ENCODE results near the gene WNT3A.

The WNT3A gene

DNA sequence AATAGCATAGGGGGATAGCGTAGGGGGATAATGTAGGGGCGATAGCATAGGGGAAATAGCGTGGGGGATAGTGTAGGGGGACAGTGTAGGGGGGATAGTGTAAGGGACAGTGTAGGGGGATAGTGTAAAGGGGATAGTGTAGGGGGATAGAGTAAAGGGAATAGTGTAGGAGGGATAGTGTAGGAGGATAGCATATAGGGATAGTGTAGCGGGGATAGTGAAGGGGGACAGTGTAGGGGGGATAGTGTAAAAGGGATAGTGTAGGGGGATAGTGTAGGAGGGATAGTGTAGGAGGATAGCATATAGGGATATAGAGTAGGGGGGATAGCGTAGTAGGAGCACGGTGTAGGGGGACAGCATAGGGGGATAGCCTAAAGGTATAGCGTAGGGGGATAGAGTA is 61.6 kb downstream of the WNT3A start:
- no peak overlapping the region for H3K4me3 ChIP-seq (ENCODE audit: low read depth, low read length)
- TF ChIP-seq, protein P1, sequence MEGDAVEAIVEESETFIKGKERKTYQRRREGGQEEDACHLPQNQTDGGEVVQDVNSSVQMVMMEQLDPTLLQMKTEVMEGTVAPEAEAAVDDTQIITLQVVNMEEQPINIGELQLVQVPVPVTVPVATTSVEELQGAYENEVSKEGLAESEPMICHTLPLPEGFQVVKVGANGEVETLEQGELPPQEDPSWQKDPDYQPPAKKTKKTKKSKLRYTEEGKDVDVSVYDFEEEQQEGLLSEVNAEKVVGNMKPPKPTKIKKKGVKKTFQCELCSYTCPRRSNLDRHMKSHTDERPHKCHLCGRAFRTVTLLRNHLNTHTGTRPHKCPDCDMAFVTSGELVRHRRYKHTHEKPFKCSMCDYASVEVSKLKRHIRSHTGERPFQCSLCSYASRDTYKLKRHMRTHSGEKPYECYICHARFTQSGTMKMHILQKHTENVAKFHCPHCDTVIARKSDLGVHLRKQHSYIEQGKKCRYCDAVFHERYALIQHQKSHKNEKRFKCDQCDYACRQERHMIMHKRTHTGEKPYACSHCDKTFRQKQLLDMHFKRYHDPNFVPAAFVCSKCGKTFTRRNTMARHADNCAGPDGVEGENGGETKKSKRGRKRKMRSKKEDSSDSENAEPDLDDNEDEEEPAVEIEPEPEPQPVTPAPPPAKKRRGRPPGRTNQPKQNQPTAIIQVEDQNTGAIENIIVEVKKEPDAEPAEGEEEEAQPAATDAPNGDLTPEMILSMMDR (IDR thresholded peaks at IDR 0.05; ENCODE audit: insufficient read depth, low read length, missing control alignments): no peak
- CTCF ChIA-PET: no interaction called here
- DNase-seq (ENCODE audit: low read depth, low spot score): no peak
- POLR2A ChIA-PET: no interaction called here

DNA sequence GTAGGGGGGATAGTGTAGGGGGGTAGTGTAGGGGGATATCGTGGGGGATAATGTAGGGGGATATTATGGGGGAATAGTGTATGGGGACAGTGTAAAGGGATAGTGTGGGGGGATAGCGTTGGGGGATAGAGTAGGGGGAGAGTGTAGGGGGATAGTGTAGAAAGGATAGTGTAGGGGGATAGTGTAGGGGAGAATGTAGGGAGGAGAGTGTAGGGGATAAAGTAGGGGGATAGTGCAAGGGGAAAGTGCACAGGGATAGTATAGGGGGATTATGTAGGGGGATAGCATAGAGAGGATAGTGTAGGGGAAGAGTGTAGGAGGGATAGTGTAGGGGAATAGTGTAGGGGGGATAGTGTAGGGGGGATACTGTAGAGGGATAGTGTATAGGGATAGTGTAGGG is 63.4 kb downstream of the WNT3A start:
- no peak for DNase-seq (ENCODE audit: low read depth, low spot score)
- CTCF ChIA-PET: no interaction called here
- POLR2A ChIA-PET: no interaction called here
- no peak overlapping the region for H3K4me3 ChIP-seq (ENCODE audit: low read depth, low read length)
- TF ChIP-seq, protein P1 (IDR thresholded peaks at IDR 0.05; ENCODE audit: insufficient read depth, low read length, missing control alignments): no peak

DNA sequence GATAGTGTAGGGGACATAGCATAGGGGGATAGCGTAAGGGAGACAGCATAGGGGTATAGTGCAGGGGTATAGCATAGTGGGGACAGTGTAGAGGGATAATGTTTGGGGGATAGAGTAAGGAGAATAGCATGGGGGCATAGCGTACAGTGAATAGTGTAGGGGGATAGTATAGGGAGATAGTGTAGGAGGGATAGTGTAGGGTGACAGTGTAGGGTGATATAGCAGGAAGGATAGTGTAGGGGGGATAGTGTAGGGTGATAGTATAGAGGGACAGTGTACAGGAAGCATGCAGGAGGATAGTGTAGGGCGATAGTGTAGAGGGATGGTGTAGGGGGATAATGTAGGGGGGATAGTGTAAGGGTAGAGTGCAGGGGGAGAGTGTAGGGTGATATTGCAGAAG is 64.1 kb downstream of the WNT3A start:
- POLR2A ChIA-PET: no interaction called here
- no peak for DNase-seq (ENCODE audit: low read depth, low spot score)
- TF ChIP-seq, protein P1 (IDR thresholded peaks at IDR 0.05; ENCODE audit: insufficient read depth, low read length, missing control alignments): no peak
- no peak overlapping the region for H3K4me3 ChIP-seq (ENCODE audit: low read depth, low read length)
- CTCF ChIA-PET: no interaction called here

DNA sequence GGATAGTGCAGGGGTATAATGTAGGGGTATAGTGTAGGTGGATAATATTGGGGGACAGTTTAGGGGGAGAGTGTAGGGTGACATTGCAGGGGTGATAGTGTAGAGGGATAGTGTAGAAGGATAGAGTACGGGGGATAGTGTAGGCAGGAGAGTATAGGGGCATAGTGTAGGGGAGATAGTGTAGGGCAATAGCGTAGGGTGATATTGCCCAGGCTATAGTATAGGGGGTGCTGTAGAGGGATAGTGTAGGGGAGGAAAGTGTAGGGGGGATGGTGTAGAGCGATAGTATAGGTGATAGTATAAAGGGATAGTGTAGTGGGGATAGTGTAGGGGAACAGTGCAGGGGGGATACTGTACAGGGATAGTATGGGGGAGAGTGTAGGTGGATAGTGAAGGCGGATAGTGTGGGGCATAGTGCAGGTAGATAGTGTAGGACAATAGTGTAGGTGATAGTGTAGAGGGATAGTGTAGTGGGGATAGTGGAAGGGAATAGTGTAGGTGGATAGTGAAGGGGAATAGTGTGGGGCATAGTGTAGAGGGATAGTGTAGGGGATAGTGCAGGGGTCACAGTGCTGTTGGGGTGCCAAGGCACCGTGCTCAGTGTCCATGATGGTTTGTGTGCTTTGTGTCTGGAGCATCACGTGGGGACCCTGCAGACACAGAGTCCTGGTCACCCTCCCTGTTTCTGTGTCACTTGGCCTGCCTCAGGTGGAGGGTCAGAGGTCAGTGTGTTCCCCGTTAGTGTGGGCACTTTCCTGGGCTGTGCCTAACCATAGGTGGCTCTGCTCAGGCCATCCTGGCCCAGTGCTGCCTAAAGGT is 65.2 kb downstream of the WNT3A start:
- TF ChIP-seq, protein P1 (IDR thresholded peaks at IDR 0.05; ENCODE audit: insufficient read depth, low read length, missing control alignments): no peak
- no peak overlapping the region for H3K4me3 ChIP-seq (ENCODE audit: low read depth, low read length)
- no peak for DNase-seq (ENCODE audit: low read depth, low spot score)
- ChIA-PET POLR2A (no interaction called here), CTCF (no interaction called here)

DNA sequence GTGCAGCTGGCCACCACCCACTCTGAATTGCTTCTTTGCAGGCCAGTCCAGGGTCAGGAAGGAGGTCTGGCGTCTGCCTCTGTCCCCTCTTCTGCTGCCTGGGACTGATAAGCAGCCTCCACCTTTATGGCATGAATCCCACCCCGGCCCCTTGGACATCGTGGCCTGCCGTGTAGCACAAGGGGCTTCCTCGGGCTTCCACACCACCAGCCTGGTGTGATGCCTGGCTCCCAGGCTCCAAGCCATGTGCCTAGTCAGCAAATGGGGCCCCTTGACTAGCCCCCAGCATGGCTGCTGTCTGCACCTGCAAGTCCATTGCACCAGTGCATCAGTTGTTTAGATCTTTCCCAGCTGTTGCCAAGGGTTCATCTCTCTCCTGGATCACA is 65.9 kb downstream of the WNT3A start:
- no peak for DNase-seq (ENCODE audit: low read depth, low spot score)
- CTCF ChIA-PET: no interaction called here
- TF ChIP-seq, protein P1 (IDR thresholded peaks at IDR 0.05; ENCODE audit: insufficient read depth, low read length, missing control alignments): no peak
- no peak overlapping the region for H3K4me3 ChIP-seq (ENCODE audit: low read depth, low read length)
- POLR2A ChIA-PET: no interaction called here

DNA sequence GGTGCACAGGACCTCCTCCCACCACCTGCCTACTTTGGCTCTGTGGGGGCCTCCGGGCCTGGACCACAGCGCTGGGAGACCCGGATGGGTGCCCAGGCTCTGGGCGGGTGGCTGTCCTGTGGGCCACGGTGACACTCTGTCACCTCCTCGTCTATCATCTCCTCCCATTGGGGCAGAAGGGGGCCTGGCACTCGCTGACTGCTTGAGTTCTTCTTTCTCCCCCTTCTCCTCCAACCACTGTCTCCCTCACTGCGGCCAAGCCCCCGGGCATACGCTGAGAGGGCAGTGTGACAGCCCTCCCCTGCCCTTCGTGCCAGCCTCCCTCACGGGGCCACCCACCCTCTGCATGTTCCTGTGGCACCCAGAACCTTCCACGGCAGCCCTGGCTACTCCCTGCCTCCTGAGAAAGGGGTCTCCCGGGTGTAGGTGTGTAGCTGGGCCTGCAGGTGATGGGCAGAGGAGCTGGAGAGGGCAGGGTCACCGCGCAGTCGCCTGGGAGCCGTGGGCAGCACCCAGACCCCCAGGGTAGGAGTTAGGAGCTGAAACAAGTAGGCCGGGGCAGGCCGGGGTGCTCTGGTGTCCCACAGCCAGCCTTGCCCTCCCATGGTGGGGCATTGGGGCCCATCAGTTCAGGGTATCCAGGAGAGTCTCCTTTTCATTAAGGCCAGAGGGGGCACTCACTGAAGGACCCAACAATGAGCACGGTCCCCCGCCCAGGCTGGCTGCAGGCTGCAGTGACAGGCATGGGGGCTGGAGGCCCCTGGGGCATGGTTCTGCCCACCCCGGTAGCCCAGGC is 66.5 kb downstream of the WNT3A start:
- CTCF ChIA-PET: interaction anchor here (1.1 to 1.7 kb wide), 5 partner anchors 9 to 310 kb away, joined by 3 to 12 read pairs (median 4); partner anchors contain the start of gene ARF1
- POLR2A ChIA-PET: interaction anchor here (1.4 kb wide), 1 partner anchor 9 kb away, joined by 4 read pairs; the partner anchor contains the start of gene ARF1

More for the DNA sequence above, 66.5 kb downstream of the WNT3A start:
- H3K4me3 ChIP-seq (ENCODE audit: low read depth, low read length): no peak overlapping the region
- DNase-seq (ENCODE audit: low read depth, low spot score): no peak
- TF ChIP-seq, protein P1 (IDR thresholded peaks at IDR 0.05; ENCODE audit: insufficient read depth, low read length, missing control alignments): no peak

Measured in AG04449 (cell line).